ENCODE data around the gene TSPAN9. TPM values are rescaled to one million over a fixed set of nuclear protein-coding genes. Genes with fewer than 3 reads are reported as not detected.

The TSPAN9 gene
- total RNA-seq, 1 experiment from 2014 or later, result 13.4 TPM

DNA sequence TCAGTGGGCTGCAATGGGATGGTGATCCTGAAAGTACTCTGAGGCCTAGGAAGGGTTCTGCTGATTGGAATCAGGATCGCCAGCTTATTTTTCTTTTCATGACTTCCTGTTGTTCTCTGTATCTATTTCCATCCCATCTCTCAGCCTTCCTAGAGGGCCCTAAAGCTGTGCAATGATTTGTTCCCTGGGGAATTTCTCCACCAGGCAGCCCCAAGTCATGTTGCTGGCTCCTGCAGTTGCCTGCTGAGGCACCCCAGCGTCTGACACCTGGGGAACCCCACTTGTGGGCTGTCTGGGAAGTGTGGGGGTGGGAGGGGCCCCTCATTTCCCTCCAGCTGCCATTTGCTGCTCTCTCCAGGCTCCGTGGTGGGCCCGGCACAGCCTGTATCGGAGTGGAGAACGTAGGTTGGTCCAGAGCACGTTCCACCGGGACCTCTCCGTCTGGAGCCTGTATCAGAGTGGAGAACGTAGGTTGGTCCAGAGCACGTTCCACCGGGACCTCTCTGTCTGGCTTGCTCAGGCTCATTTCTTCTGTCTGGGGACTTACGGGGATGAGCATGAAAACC, 138.3 kb downstream of the TSPAN9 start:
- intact Hi-C loops (cut with micrococcal nuclease), result no loop called here
- H3K27me3 Mint-ChIP-seq (ENCODE audit: insufficient read depth, unreplicated experiment), result no peaks in the 10 kb centered on the region
- H3K9me3 Mint-ChIP-seq (ENCODE audit: unreplicated experiment), result no peaks in the 10 kb centered on the region
- DNase-seq (ENCODE audit: unreplicated experiment), result no peak
- CTCF ChIA-PET, result interaction anchor here (0.9 to 3.2 kb wide), 3 partner anchors 13 to 80 kb away, joined by 3 to 19 read pairs (median 4); no protein-coding TSS in a partner anchor
- no peak overlapping the region for H3K4me3 Mint-ChIP-seq (ENCODE audit: unreplicated experiment)
- peaks cover 28% of the 10 kb centered on the region for H3K4me1 Mint-ChIP-seq (ENCODE audit: insufficient read depth, unreplicated experiment)
- TF ChIP-seq, protein P1, sequence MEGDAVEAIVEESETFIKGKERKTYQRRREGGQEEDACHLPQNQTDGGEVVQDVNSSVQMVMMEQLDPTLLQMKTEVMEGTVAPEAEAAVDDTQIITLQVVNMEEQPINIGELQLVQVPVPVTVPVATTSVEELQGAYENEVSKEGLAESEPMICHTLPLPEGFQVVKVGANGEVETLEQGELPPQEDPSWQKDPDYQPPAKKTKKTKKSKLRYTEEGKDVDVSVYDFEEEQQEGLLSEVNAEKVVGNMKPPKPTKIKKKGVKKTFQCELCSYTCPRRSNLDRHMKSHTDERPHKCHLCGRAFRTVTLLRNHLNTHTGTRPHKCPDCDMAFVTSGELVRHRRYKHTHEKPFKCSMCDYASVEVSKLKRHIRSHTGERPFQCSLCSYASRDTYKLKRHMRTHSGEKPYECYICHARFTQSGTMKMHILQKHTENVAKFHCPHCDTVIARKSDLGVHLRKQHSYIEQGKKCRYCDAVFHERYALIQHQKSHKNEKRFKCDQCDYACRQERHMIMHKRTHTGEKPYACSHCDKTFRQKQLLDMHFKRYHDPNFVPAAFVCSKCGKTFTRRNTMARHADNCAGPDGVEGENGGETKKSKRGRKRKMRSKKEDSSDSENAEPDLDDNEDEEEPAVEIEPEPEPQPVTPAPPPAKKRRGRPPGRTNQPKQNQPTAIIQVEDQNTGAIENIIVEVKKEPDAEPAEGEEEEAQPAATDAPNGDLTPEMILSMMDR (IDR thresholded peaks at IDR 0.05; ENCODE audit: unreplicated experiment), result no peak
- POLR2A ChIA-PET, result interaction anchor here (0.6 kb wide), 1 partner anchor 1001 kb away, joined by 3 read pairs; no protein-coding TSS in a partner anchor
- H3K27ac Mint-ChIP-seq (ENCODE audit: low read depth, unreplicated experiment), result no peak overlapping the region
- no peaks in the 10 kb centered on the region for H3K36me3 Mint-ChIP-seq (ENCODE audit: insufficient read depth, unreplicated experiment)
- BruUV-seq (replicated peaks), result no TSS peak

DNA sequence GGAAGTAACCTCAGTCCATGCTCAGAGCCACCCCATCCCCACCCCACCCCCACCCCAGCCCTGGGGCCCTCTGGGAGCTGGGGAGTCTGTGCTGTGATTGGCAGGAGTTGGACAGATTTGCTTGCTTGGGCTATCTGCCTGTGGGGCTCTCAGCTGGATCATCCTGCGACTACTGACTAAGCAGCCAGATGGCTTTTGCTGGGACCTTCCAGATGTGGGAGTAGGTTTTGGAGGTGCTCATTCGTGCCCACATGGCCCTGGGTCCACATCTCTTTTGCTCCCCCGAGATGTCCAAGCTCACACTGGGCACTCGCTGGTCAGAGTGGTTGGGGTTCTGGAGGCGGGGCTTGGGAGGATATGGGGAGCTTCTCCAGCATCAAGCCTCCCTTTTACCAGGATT, 138.9 kb downstream of the TSPAN9 start:
- ChIA-PET POLR2A (interaction anchor here (0.6 kb wide), 1 partner anchor 1002 kb away, joined by 3 read pairs; no protein-coding TSS in a partner anchor), CTCF (interaction anchor here (0.8 to 3.2 kb wide), 4 partner anchors 14 to 77 kb away, joined by 3 to 19 read pairs (median 4); no protein-coding TSS in a partner anchor)
- Mint-ChIP-seq H3K4me1 (ENCODE audit: insufficient read depth, unreplicated experiment) (peaks cover 28% of the 10 kb centered on the region), H3K4me3 (ENCODE audit: unreplicated experiment) (no peak overlapping the region), H3K27me3 (ENCODE audit: insufficient read depth, unreplicated experiment) (no peaks in the 10 kb centered on the region), H3K27ac (ENCODE audit: low read depth, unreplicated experiment) (peak overlapping the region; percentile 95), H3K36me3 (ENCODE audit: insufficient read depth, unreplicated experiment) (no peaks in the 10 kb centered on the region), H3K9me3 (ENCODE audit: unreplicated experiment) (no peaks in the 10 kb centered on the region)
- DNase-seq (ENCODE audit: unreplicated experiment), result no peak
- intact Hi-C loops (cut with micrococcal nuclease), result no loop called here
- BruUV-seq (replicated peaks), result no TSS peak
- TF ChIP-seq, protein P1 (IDR thresholded peaks at IDR 0.05; ENCODE audit: unreplicated experiment), result no peak

DNA sequence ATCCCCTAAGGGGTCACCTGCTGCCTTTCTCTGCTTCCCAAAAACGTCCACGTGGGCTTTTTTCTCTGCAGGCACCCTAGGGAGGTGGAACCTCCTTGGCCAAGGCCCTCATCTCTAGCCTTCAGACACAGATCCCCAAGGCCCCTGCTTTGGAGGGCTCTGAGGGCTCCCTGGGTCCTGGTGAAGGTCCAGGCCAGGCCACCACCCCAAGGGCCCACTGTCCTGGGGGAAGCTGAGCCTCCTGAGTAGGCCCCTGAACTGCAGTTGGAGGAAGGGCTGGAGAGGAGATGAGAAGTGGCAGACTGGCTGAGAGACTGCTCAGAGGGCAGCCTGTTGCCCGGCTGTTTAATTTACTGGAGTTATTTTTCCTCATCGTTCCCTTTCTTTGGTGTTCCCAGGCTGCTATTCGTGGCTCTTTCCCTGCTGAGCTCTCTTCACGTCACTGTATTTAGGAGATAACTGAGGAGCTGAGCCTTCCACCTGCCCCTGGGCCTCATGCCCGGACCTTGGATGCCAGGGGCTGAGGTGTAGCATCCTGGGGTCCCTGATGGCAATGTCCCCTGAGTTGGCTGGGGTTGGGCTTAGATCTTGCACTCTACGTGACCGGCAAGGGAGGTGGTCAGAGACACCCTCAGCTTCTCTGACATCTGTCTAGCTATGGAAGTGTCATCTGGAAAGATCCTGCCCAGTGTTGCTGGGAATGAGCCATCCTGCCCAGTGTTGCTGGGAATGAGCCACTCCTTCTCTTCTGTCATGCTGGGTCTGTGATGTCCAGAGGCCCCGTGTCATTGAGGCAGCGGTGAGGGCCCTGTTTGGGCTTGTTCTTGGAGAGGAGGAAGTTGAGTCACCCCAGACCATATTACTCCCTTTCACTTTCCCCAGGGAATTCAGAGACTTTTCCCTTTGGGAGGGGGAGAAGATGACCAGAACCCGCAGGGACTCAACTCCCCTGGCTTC, 139.8 kb downstream of the TSPAN9 start:
- Mint-ChIP-seq H3K4me3 (ENCODE audit: unreplicated experiment) (peak overlapping the region; percentile 54), H3K9me3 (ENCODE audit: unreplicated experiment) (no peaks in the 10 kb centered on the region), H3K4me1 (ENCODE audit: insufficient read depth, unreplicated experiment) (peaks cover 28% of the 10 kb centered on the region), H3K27ac (ENCODE audit: low read depth, unreplicated experiment) (peak overlapping the region; percentile 95), H3K36me3 (ENCODE audit: insufficient read depth, unreplicated experiment) (no peaks in the 10 kb centered on the region), H3K27me3 (ENCODE audit: insufficient read depth, unreplicated experiment) (no peaks in the 10 kb centered on the region)
- TF ChIP-seq, protein P1 (IDR thresholded peaks at IDR 0.05; ENCODE audit: unreplicated experiment), result no peak
- TSS peak; percentile 80 for BruUV-seq (replicated peaks)
- ChIA-PET POLR2A (interaction anchor here (0.8 to 1.0 kb wide), 3 partner anchors 14 to 47 kb away, joined by 3 to 5 read pairs (median 3); no protein-coding TSS in a partner anchor), CTCF (interaction anchor here (0.7 to 3.2 kb wide), 9 partner anchors 9 to 77 kb away, joined by 3 to 19 read pairs (median 4); no protein-coding TSS in a partner anchor)
- intact Hi-C loops (cut with micrococcal nuclease), result loop anchor here (1.0 kb wide), 1 partner anchor 14 kb away; no protein-coding TSS in a partner anchor
- DNase-seq (ENCODE audit: unreplicated experiment), result peak; percentile 98

Data from MCF 10A (cell line).